BJ (cell line): Measurements from ENCODE around the gene WDR83. TPM values are rescaled to one million over a fixed set of nuclear protein-coding genes. Genes with fewer than 3 reads are reported as not detected.
"Not testable (repeated sequence)": the region's sequence is repeated elsewhere in the genome, so short reads cannot be mapped to it uniquely, and the experiment has no call there.

Source experiments
- CTCF ChIA-PET: fragments of 350-600 bp; formaldehyde crosslinking; extraction: SDS; loops from one replicate; lab custom pipeline; 2021; ENCODE audit warnings: antibody characterized with exemption, inconsistent platforms; lab: Yijun Ruan, JAX
- POLR2A ChIA-PET: fragments of 300-600 bp; sonication (Branson Sonifier 250); formaldehyde crosslinking; extraction: SDS; loops from one replicate; lab custom pipeline; 2021; ENCODE audit warnings: antibody characterized with exemption; lab: Charles Lee
- DNase-seq: peaks from one replicate; pipeline ENCODE4 v3.0.0-alpha.2; 2011; ENCODE audit warnings: low read depth
- H3K27me3 ChIP-seq: 2 replicates; pipeline ENCODE4 v1.6.0; 2011; ENCODE audit warnings: low read length; ENCODE audit not compliant: control insufficient read depth, insufficient read depth
- H3K36me3 ChIP-seq: 2 replicates; pipeline ENCODE4 v1.5.1; 2011; ENCODE audit warnings: low read length; ENCODE audit not compliant: control insufficient read depth, insufficient read depth
- H3K4me3 ChIP-seq: 2 replicates; pipeline ENCODE4 v1.5.1; 2011; ENCODE audit warnings: low read depth, mild to moderate bottlenecking, control low read depth, low read length
- polyA plus RNA-seq: library from polyadenylated mRNA; depleted of rRNA; stranded (reverse); fragments of >200 nt; gene quantifications from 2 replicates; pipeline ENCODE4 v1.2.3, GENCODE V29; 2011
- TF ChIP-seq, protein P1 (sequence below): IDR thresholded peaks from 2 replicates; pipeline ENCODE4 v1.5.1; 2011; ENCODE audit warnings: low read depth, mild to moderate bottlenecking, control low read depth, inconsistent platforms, low read length, moderate library complexity; ENCODE audit not compliant: insufficient read depth

The WDR83 gene
- polyA plus RNA-seq, 1 experiment, result 9.3 TPM

DNA sequence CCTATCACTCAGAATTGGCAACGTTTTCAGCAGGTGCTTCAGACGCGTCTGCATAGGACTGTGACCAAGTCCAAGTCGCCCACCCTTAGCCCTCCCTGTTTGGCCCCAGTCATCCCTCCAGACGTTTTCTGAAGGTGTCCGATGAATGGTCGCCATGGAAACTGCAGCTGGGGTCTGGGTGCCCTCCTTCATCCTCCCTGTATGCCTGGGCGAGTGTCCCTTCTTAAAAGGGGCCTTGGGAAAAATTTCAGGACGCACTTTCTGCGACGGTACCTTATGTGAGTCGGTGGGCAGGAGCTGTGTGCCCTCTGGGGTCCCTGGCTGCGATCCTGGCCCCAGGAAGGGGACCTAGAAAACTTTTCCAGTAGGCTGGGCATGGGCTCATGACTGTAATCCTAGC is 25.2 kb upstream of the WDR83 start:
- CTCF ChIA-PET, result no interaction called here
- POLR2A ChIA-PET, result no interaction called here
- no peaks in the 10 kb centered on the region for H3K36me3 ChIP-seq

DNA sequence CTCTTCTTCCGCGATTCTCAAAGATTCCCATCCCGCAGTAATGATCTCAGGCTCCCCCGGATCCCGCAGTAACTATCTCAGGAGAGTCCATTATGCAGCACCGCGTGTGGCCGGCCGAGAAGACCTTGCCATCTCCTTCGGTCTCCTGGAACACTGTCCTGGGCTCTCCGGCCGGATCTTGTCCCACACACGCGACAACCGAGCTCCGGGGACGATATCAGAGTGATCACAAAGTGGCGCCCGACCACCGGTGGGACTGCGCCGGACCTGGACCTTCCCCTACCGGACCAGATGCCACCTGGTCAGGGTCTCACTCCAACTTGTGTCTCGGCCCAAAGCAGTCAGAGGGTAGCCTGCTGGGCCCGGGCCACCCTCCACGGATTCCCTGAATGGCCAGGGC is 24.1 kb upstream of the WDR83 start:
- Histone ChIP-seq H3K27me3 (no peaks in the 10 kb centered on the region), H3K4me3 (no peak overlapping the region), H3K36me3 (no peaks in the 10 kb centered on the region)
- TF ChIP-seq, protein P1, sequence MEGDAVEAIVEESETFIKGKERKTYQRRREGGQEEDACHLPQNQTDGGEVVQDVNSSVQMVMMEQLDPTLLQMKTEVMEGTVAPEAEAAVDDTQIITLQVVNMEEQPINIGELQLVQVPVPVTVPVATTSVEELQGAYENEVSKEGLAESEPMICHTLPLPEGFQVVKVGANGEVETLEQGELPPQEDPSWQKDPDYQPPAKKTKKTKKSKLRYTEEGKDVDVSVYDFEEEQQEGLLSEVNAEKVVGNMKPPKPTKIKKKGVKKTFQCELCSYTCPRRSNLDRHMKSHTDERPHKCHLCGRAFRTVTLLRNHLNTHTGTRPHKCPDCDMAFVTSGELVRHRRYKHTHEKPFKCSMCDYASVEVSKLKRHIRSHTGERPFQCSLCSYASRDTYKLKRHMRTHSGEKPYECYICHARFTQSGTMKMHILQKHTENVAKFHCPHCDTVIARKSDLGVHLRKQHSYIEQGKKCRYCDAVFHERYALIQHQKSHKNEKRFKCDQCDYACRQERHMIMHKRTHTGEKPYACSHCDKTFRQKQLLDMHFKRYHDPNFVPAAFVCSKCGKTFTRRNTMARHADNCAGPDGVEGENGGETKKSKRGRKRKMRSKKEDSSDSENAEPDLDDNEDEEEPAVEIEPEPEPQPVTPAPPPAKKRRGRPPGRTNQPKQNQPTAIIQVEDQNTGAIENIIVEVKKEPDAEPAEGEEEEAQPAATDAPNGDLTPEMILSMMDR, result no peak
- ChIA-PET POLR2A (no interaction called here), CTCF (no interaction called here)
- no peak for DNase-seq

More for the DNA sequence above, 25.2 kb upstream of the WDR83 start:
- Histone ChIP-seq H3K4me3 (no peak overlapping the region), H3K27me3 (no peaks in the 10 kb centered on the region)
- DNase-seq, result no peak
- TF ChIP-seq, protein P1, result no peak

DNA sequence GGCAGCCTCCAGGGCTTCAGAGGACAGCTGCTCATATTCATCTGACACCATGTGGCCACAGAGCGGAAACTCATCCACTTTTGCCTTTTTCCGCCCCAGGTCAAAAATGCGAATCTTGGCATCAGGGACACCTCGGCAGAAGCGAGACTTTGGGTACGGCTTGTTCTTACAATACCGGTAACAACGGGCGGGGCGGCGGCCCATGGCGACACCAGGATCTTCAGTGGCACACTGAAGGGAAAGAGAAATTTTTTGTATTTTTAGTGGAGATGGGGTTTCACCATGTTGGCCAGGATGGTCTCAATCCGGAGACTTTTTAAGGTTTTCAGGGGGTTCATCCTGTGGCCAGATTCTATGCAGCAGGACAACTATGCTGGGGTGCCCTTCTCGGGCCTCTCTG is 22.9 kb upstream of the WDR83 start:
- POLR2A ChIA-PET, H3K27me3 ChIP-seq, DNase-seq, H3K36me3 ChIP-seq, CTCF ChIA-PET, H3K4me3 ChIP-seq: not testable (repeated sequence)

DNA sequence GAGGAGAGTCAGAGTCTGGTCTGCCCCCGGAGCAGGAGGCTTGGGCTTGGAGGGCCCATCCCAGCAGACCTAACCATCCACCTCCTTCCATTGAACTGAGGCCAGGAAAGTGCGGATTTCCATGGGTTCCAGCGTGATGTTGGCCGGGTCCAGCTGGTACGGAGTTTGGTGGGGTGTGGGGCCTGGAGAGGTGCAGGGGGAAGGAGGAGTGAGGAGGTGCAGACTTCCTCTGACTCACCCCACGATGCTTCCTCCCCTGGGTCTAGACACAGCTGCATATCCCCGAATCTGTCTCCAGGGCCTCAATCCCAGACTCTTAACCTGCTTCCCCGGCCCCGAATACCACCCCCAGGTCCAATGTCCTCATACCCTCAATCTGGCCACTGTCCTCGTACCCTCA is 20.1 kb upstream of the WDR83 start:
- CTCF ChIA-PET, result no interaction called here
- Histone ChIP-seq H3K36me3 (no peaks in the 10 kb centered on the region; the same call in 1 of the 2 replicates), H3K27me3 (no peaks in the 10 kb centered on the region), H3K4me3 (no peak overlapping the region)
- POLR2A ChIA-PET, result no interaction called here
- TF ChIP-seq, protein P1, result no peak
- no peak for DNase-seq

DNA sequence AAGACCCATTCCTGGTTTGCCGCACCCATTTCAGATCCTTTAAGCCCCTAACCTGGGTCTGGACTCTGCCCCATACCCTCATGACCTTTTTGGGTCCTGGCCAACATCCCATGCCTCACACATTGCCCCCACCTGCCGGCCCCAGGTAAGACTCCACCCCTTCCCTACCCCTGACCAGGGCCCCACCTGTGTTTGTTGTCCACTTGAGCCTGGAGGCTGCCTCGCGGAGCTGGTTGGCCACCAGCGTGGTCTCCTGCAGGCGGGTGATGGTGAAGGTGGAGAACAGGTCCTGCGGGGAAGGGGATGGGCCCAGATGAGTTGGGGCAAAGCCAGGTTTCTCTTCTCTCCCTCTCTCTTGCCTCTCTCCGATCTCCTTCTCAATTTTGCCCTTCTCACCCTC is 19.6 kb upstream of the WDR83 start:
- no peak for DNase-seq
- POLR2A ChIA-PET, result no interaction called here

More for the DNA sequence above, 19.6 kb upstream of the WDR83 start:
- no peaks in the 10 kb centered on the region for H3K27me3 ChIP-seq
- H3K4me3 ChIP-seq, result no peak overlapping the region
- TF ChIP-seq, protein P1, result no peak
- CTCF ChIA-PET, result no interaction called here
- H3K36me3 ChIP-seq, result no peaks in the 10 kb centered on the region; the same call in 1 of the 2 replicates
